CD4-positive, alpha-beta memory T cell (primary cell): ENCODE measurements around the gene IRAK3. TPM values are rescaled to one million over a fixed set of nuclear protein-coding genes. Genes with fewer than 3 reads are reported as not detected.

Experiments
- CTCF ChIA-PET: fragments of 350-600 bp; sonication (Branson Sonifier 250); formaldehyde crosslinking; loops from one replicate; lab custom pipeline; 2021; ENCODE audit warnings: inconsistent platforms; ENCODE audit not compliant: partially characterized antibody; lab: Charles Lee
- POLR2A ChIA-PET: fragments of 350-600 bp; sonication (Branson Sonifier 250); formaldehyde crosslinking; loops from one replicate; lab custom pipeline; 2021; ENCODE audit not compliant: partially characterized antibody; lab: Charles Lee
- DNase-seq, 5 donors: peaks; one replicate each; pipeline versions ENCODE4 v3.0.0 to v3.0.0-alpha.2; 2020 to 2022; ENCODE audit warnings: mixed read lengths in 1 of 5
- H3K27ac ChIP-seq: one replicate; pipeline ENCODE4 v1.7.0; 2013; ENCODE audit warnings: low read depth, low read length
- H3K27me3 ChIP-seq: 2 replicates; pipeline ENCODE4 v1.7.0; 2013; ENCODE audit warnings: mild to moderate bottlenecking, low read length, moderate library complexity; ENCODE audit not compliant: insufficient read depth
- H3K36me3 ChIP-seq: 2 replicates; pipeline ENCODE4 v1.7.0; 2013; ENCODE audit warnings: mild to moderate bottlenecking, low read length, moderate library complexity; ENCODE audit not compliant: insufficient read depth
- H3K4me1 ChIP-seq: 2 replicates; pipeline ENCODE4 v1.7.0; 2013; ENCODE audit warnings: mild to moderate bottlenecking, low read length, moderate library complexity; ENCODE audit not compliant: insufficient read depth
- H3K4me3 ChIP-seq, 2 donors: one replicate each; pipeline ENCODE4 v1.7.0; 2013; ENCODE audit warnings: low read length in 2 of 2, mild to moderate bottlenecking in 1 of 2
- H3K9me3 ChIP-seq, 2 donors: one replicate each; pipeline ENCODE4 v1.7.0; 2013; ENCODE audit warnings: low read length in 2 of 2, control low read depth in 1 of 2; ENCODE audit not compliant: control insufficient read depth in 1 of 2
- H3K27ac Mint-ChIP-seq, 7 donors: one replicate each; pipeline ENCODE4 v1.8.0; 2020 to 2021; ENCODE audit warnings: mixed read lengths in 7 of 7, mild to moderate bottlenecking in 6 of 7, inconsistent platforms in 3 of 7, moderate library complexity in 3 of 7
- H3K27me3 Mint-ChIP-seq, 2 donors: one replicate each; pipeline ENCODE4 v1.8.0; 2020 to 2021; ENCODE audit warnings: mixed read lengths in 2 of 2
- H3K36me3 Mint-ChIP-seq, 2 donors: one replicate each; pipeline ENCODE4 v1.8.0; 2020 to 2021; ENCODE audit warnings: mixed read lengths in 2 of 2, inconsistent platforms in 1 of 2, mild to moderate bottlenecking in 1 of 2
- H3K4me1 Mint-ChIP-seq, 4 donors: one replicate each; pipeline ENCODE4 v1.8.0; 2020 to 2021; ENCODE audit warnings: mixed read lengths in 4 of 4, mild to moderate bottlenecking in 1 of 4
- H3K4me3 Mint-ChIP-seq, 8 donors: one replicate each; pipeline ENCODE4 v1.8.0; 2020 to 2021; ENCODE audit warnings: mixed read lengths in 8 of 8, mild to moderate bottlenecking in 7 of 8, moderate library complexity in 6 of 8, inconsistent platforms in 3 of 8
- H3K9me3 Mint-ChIP-seq, 8 donors: one replicate each; pipeline ENCODE4 v1.8.0; 2020 to 2021; ENCODE audit warnings: mixed read lengths in 8 of 8, mild to moderate bottlenecking in 5 of 8, inconsistent platforms in 3 of 8, moderate library complexity in 1 of 8
- intact Hi-C: fragments of 100-400 bp; cut with micrococcal nuclease; formaldehyde crosslinking; loops from one replicate; pipeline ENCODE4 v1.15.1; 2023
- polyA plus RNA-seq, 2 donors: library from polyadenylated mRNA; unstranded; fragments of 300-500 nt; fragmentation: Illumina TruSeq; gene quantifications; one replicate each; pipeline ENCODE4 v1.2.3, GENCODE V29; 2021
- total RNA-seq, 2 experiments: library from RNA; stranded (reverse); gene quantifications; one replicate each; pipeline ENCODE4 v1.2.3, GENCODE V29; 2021

IRAK3 gene
- total and polyA plus RNA-seq, 4 experiments from 2014 or later = 0.14 to 0.47 (median 0.44) TPM; not detected in 1

DNA sequence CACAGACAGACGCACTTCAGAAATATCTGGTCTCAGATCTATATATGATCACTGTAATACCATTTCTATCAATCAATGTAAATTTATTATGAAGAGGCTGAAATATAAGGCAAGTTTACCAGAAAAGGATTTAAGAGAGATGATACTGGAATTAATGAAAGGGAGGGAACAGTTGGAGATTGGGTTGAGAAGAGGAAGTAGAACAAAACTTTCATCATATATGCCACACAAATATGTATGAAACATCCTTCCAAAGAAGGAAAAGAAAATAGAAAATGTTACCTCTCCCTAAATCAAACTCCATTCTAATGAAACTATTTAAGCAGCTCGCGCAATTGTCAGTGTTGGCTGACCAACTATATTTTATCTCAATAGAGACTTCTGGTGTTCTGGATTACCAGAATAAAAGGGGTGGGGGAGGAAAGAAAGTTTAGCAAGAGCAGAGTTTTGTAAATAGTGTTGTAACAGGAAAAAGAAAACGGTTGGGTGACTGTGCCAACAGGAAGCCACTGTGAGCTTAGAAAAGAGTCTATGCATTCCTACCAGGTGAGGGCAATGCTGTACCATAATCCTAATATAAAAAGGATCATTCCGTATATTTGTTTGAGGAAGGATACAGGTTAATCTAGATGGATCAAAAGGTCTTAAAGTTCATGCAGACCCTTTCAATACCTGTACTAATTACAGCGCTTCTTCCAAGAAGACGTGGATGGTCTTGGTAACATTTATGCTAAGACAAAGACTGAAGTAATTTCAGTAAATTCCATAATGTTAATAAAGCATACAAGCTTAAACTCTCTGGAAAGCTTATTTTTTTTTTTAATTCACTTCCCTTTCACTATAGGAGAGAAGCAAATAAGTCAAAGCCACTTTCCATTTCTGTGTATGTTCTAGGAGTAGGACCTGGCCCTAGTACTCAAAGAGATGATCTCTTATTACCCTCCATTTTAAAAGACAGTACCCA is 43.9 kb upstream of the IRAK3 start:
- Mint-ChIP-seq H3K9me3 (peaks cover 2 to 22% (median 16%) of the 10 kb centered on the region in 8 donors), H3K4me3 (no peak overlapping the region), H3K27ac (peak overlapping the region in 6 of 7 donors; percentile 29 to 72 (median 37)), H3K4me1 (peaks cover 4 to 14% (median 8%) of the 10 kb centered on the region in 4 donors), H3K27me3 (no peaks in the 10 kb centered on the region), H3K36me3 (peaks cover 47 to 75% of the 10 kb centered on the region in 2 donors)
- no peak overlapping the region for H3K4me3 ChIP-seq
- POLR2A ChIA-PET = no interaction called here
- no peak for DNase-seq
- no peaks in the 10 kb centered on the region for H3K27me3 ChIP-seq
- H3K27ac ChIP-seq = no peak overlapping the region
- CTCF ChIA-PET = interaction anchor here (1.3 kb wide), 1 partner anchor 264 kb away, joined by 3 read pairs; no protein-coding TSS in a partner anchor
- peaks cover 28% of the 10 kb centered on the region for H3K36me3 ChIP-seq
- no peaks in the 10 kb centered on the region for H3K4me1 ChIP-seq
- no peaks in the 10 kb centered on the region for H3K9me3 ChIP-seq
- intact Hi-C loops = loop anchor here (10.0 kb wide), 1 partner anchor 260 kb away; no protein-coding TSS in a partner anchor

DNA sequence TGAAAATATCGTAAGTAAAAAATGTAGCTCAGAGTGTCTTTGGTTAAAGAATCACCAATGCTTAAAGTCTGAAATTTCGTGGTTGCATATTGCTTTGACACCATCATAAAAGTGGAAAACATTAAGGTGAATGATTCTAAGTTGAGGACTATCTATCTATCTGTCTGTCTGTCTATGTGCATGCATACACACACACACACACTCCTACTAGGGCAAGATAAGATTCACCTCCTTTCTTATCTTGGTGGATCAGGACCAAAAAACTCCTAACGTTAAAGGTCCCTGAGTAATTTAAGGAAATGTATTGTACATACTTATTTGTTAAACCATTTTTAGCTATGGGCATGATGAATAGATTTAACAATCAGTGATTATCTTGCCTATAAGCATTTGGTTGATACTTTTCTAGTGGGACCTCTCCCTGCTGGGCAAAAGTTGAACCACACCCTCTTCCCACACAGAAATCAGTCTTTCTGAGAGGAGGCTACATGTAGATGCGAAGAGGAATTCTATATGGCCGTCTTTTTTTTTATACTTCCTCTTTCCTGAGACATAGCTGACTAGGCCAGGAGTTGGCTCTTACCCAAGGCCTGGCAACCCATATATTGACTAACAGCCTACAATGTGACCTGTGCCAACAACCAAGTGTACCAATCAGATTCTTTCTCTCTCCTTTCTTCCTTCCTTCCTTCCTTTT is 39.2 kb upstream of the IRAK3 start:
- intact Hi-C loops = loop anchor here (10.0 kb wide), 1 partner anchor 255 kb away; no protein-coding TSS in a partner anchor
- Histone ChIP-seq H3K4me1 (no peaks in the 10 kb centered on the region), H3K9me3 (no peaks in the 10 kb centered on the region), H3K4me3 (no peak overlapping the region), H3K27me3 (no peaks in the 10 kb centered on the region), H3K36me3 (peaks cover 7% of the 10 kb centered on the region), H3K27ac (no peak overlapping the region)
- H3K4me3 Mint-ChIP-seq = no peak overlapping the region
- ChIA-PET CTCF (interaction anchor here (0.7 to 1.5 kb wide), 2 partner anchors 9 to 23 kb away, joined by 3 to 6 read pairs; no protein-coding TSS in a partner anchor), POLR2A (interaction anchor here (1.6 kb wide), 1 partner anchor 19 kb away, joined by 8 read pairs; the partner anchor contains the start of gene TMBIM4)
- no peaks in the 10 kb centered on the region for H3K27me3 Mint-ChIP-seq
- H3K9me3 Mint-ChIP-seq = no peaks in the 10 kb centered on the region
- H3K27ac Mint-ChIP-seq = no peak overlapping the region
- no peak for DNase-seq
- peaks cover 6 to 24% (median 16%) of the 10 kb centered on the region in 4 donors for H3K4me1 Mint-ChIP-seq
- peaks cover 12 to 53% of the 10 kb centered on the region in 2 donors for H3K36me3 Mint-ChIP-seq

DNA sequence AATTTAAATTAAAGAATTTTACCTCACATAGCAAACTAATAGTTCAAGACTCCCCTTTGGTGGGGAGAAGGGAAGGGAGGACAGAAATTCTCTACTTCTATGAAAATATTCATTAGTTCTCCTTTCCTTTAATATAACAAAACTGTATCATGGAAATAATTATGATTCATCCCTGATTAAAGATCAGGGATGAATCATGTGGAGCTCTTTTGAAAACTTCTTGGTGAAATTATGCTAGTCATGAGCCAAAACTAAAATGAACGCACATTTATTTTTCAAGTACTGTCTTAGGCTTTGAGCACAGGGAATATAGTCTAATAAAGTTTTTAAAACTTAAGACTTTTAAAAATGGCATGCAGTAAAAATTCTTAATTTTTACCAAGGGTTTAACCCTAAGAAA is 36.3 kb upstream of the IRAK3 start:
- POLR2A ChIA-PET = no interaction called here
- CTCF ChIA-PET = no interaction called here
- Mint-ChIP-seq H3K4me3 (no peak overlapping the region), H3K9me3 (no peaks in the 10 kb centered on the region), H3K27ac (no peak overlapping the region), H3K27me3 (no peaks in the 10 kb centered on the region), H3K36me3 (peaks cover 14 to 49% of the 10 kb centered on the region in 2 donors), H3K4me1 (peaks cover 21 to 47% (median 30%) of the 10 kb centered on the region in 4 donors)
- Histone ChIP-seq H3K36me3 (peaks cover 7% of the 10 kb centered on the region), H3K27me3 (no peaks in the 10 kb centered on the region), H3K27ac (no peak overlapping the region), H3K4me3 (no peak overlapping the region), H3K4me1 (no peaks in the 10 kb centered on the region), H3K9me3 (no peaks in the 10 kb centered on the region)
- DNase-seq = no peak
- intact Hi-C loops = no loop called here

DNA sequence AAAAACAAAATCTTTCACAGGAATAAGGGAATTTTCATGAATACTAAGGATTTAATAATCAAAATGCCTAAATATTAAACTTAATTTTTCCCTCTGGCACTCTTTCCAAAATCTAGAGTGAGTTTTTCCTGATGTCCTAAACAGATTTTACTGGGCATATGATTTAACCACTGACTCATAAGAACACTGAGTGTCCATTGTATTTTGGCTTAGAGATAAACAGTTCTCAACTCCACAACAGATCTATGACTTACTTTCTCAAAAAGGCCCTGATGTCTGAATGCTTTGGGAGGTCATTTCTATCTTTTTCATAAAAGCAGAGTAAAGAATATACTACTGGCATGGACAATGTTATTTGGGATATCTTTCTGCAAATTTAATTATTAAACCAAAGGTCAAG is 34.2 kb upstream of the IRAK3 start:
- Histone ChIP-seq H3K4me1 (peaks cover 7% of the 10 kb centered on the region), H3K4me3 (no peak overlapping the region), H3K27ac (no peak overlapping the region), H3K9me3 (no peaks in the 10 kb centered on the region), H3K27me3 (no peaks in the 10 kb centered on the region), H3K36me3 (no peaks in the 10 kb centered on the region)
- peaks cover 23 to 48% of the 10 kb centered on the region in 2 donors for H3K36me3 Mint-ChIP-seq
- H3K27ac Mint-ChIP-seq = peak overlapping the region in 1 of 7 donors; percentile 34
- no peaks in the 10 kb centered on the region for H3K9me3 Mint-ChIP-seq
- ChIA-PET POLR2A (no interaction called here), CTCF (no interaction called here)
- H3K4me3 Mint-ChIP-seq = no peak overlapping the region
- intact Hi-C loops = no loop called here
- H3K27me3 Mint-ChIP-seq = no peaks in the 10 kb centered on the region
- DNase-seq = no peak
- peaks cover 22 to 53% (median 42%) of the 10 kb centered on the region in 4 donors for H3K4me1 Mint-ChIP-seq

DNA sequence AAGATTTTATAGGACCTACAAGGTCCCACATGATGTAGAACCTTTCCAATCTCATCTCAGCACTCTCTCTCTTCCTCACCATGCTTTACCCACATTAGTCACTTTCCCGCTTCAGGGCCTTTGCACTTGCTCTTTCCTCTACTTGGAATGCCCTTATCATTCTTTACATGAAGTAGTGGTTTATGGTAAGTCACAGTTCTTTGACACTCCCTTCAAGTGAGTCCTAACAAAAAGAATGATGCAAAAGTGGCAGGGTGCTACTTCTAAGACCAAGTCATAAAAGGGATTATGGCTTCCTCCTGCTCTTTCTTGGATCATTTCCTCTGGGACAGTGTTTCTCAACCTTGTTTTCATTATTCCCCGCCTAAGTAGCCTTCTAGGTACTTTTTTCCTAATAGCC is 32.4 kb upstream of the IRAK3 start:
- Histone ChIP-seq H3K36me3 (no peaks in the 10 kb centered on the region), H3K9me3 (no peaks in the 10 kb centered on the region), H3K27me3 (no peaks in the 10 kb centered on the region), H3K27ac (no peak overlapping the region), H3K4me1 (peaks cover 7% of the 10 kb centered on the region), H3K4me3 (no peak overlapping the region)
- ChIA-PET POLR2A (interaction anchor here (0.7 kb wide), 1 partner anchor 13 kb away, joined by 3 read pairs; the partner anchor contains the start of gene TMBIM4), CTCF (no interaction called here)
- intact Hi-C loops = no loop called here
- H3K27me3 Mint-ChIP-seq = no peaks in the 10 kb centered on the region
- H3K4me3 Mint-ChIP-seq = peak overlapping the region in 2 of 8 donors; percentile 4 to 47
- peaks cover 22 to 64% (median 49%) of the 10 kb centered on the region in 4 donors for H3K4me1 Mint-ChIP-seq
- H3K9me3 Mint-ChIP-seq = no peaks in the 10 kb centered on the region
- no peak for DNase-seq
- no peak overlapping the region for H3K27ac Mint-ChIP-seq
- H3K36me3 Mint-ChIP-seq = peaks cover 20 to 45% of the 10 kb centered on the region in 2 donors

DNA sequence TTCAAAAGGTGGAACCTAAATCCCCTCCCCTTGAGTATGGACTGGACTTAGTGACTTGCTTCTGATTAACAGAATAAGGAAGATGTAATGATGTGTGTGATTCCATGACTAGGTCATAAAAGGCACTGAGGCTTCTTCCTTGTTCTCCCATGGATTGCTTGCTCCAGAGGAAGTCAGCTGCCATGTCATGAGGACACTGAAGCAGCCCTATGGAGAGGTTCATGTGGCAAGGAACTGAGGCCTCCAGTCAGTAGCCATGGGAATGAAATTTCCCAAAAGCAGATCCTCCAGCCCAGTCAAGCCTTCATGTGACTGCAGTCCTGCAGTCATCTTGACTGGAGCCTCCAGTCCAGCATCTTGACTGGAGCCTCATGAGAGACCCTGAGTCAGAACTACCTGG is 29.9 kb upstream of the IRAK3 start:
- Histone ChIP-seq H3K9me3 (no peaks in the 10 kb centered on the region), H3K4me1 (peaks cover 26% of the 10 kb centered on the region), H3K27me3 (no peaks in the 10 kb centered on the region), H3K27ac (no peak overlapping the region), H3K4me3 (no peak overlapping the region), H3K36me3 (no peaks in the 10 kb centered on the region)
- Mint-ChIP-seq H3K27me3 (no peaks in the 10 kb centered on the region), H3K4me3 (no peak overlapping the region), H3K9me3 (no peaks in the 10 kb centered on the region), H3K27ac (peak overlapping the region in 2 of 7 donors; percentile 53 to 57), H3K4me1 (peaks cover 35 to 85% (median 64%) of the 10 kb centered on the region in 4 donors), H3K36me3 (peaks cover 35 to 43% of the 10 kb centered on the region in 2 donors)
- CTCF ChIA-PET = interaction anchor here (1.0 to 1.7 kb wide), 3 partner anchors 9 to 111 kb away, joined by 3 to 8 read pairs (median 6); no protein-coding TSS in a partner anchor
- intact Hi-C loops = no loop called here
- DNase-seq = no peak
- POLR2A ChIA-PET = interaction anchor here (3.0 kb wide), 1 partner anchor 10 kb away, joined by 25 read pairs; the partner anchor contains the start of gene TMBIM4
